Gastroesophageal sphincter (tissue), 4 donors: ENCODE measurements around the gene FANCF. TPM values are rescaled to one million over a fixed set of nuclear protein-coding genes. Genes with fewer than 3 reads are reported as not detected.
A peak's percentile ranks its signal among the peaks of the same experiment; 100 is the strongest.

Experiments used
- ATAC-seq: fragments of 150-250 bp; one replicate; pipeline ENCODE4 v1.9.1; 2016; ENCODE audit warnings: mild to moderate bottlenecking, moderate library complexity
- H3K27ac ChIP-seq, 4 donors: fragments of 200-600 bp; sonication (generic) in 3 of 4; 1 replicate in 3 of 4; 2 replicates in 1 of 4; pipeline ENCODE4 v1.5.1; 2016 to 2019
- H3K27me3 ChIP-seq: fragments of 200-600 bp; sonication (generic); one replicate; pipeline ENCODE4 v1.5.1; 2019
- H3K36me3 ChIP-seq, 2 donors: fragments of 200-600 bp; sonication (generic); one replicate each; pipeline ENCODE4 v1.5.1; 2019; ENCODE audit warnings: control low read depth in 1 of 2
- H3K4me1 ChIP-seq, 3 donors: fragments of 200-600 bp; sonication (generic); 1 replicate in 2 of 3; 2 replicates in 1 of 3; pipeline ENCODE4 v1.5.1; 2016 to 2019; ENCODE audit warnings: control low read depth in 2 of 3
- H3K4me3 ChIP-seq, 2 donors: fragments of 200-600 bp; sonication (generic); one replicate each; pipeline ENCODE4 v1.5.1; 2019; ENCODE audit warnings: mild to moderate bottlenecking in 1 of 2, moderate library complexity in 1 of 2
- H3K9me3 ChIP-seq, 3 donors: fragments of 200-600 bp; sonication (generic); one replicate each; pipeline ENCODE4 v1.5.1; 2017 to 2019; ENCODE audit warnings: control low read depth in 2 of 3
- CTCF ChIP-seq, 4 experiments: fragments of 200-600 bp in 2 of 4; fragments of 450-650 bp in 2 of 4; sonication (generic) in 1 of 4; IDR thresholded peaks; one replicate each; pipeline ENCODE4 v1.5.1; 2017 to 2019; ENCODE audit warnings: antibody characterized with exemption in 4 of 4, mild to moderate bottlenecking in 2 of 4, moderate library complexity in 2 of 4
- EP300 ChIP-seq: sonication (generic); formaldehyde crosslinking; IDR thresholded peaks from one replicate; pipeline ENCODE4 v1.6.1; 2017; ENCODE audit warnings: antibody characterized with exemption, mild to moderate bottlenecking
- POLR2A ChIP-seq, 2 donors: fragments of 450-650 bp; IDR thresholded peaks; one replicate each; pipeline ENCODE4 v1.6.1; 2017; ENCODE audit warnings: antibody characterized with exemption in 2 of 2, mild to moderate bottlenecking in 2 of 2, moderate library complexity in 1 of 2
- POLR2AphosphoS5 ChIP-seq: sonication (generic); formaldehyde crosslinking; IDR thresholded peaks from one replicate; pipeline ENCODE4 v1.6.1; 2017; ENCODE audit warnings: antibody characterized with exemption
- WGBS, 2 donors: methylation state at CpG; one replicate each; pipeline ENCODE4 v1.1.5; 2018; ENCODE audit warnings: low coverage in 1 of 2; 5-methylcytosine and 5-hydroxymethylcytosine counted together
- total RNA-seq, 4 donors: library from RNA; depleted of rRNA; stranded (reverse); fragments of >200 nt; gene quantifications; one replicate each; pipeline ENCODE4 v1.1.0, GENCODE V29; 2016

Gene FANCF
- total RNA-seq, 4 donors from 2014 or later: 3.6 to 9.2 (median 6.2) TPM

- Histone ChIP-seq H3K36me3 (no peaks in the 10 kb centered on the region), H3K27me3 (no peaks in the 10 kb centered on the region), H3K4me3 (no peak overlapping the region), H3K9me3 (no peaks in the 10 kb centered on the region), H3K4me1 (peaks cover 0 to 27% (median 2%) of the 10 kb centered on the region in 3 donors), H3K27ac (peak overlapping the region in 3 of 4 donors; percentile 85 to 93 (median 91))
- no peak for TF ChIP-seq POLR2A (IDR thresholded peaks at IDR 0.05)
- TF ChIP-seq POLR2AphosphoS5: no peak
- TF ChIP-seq CTCF (IDR thresholded peaks at IDR 0.05): no peak
- TF ChIP-seq EP300: no peak
- no peak for ATAC-seq
- WGBS, 2 donors: 92 to 95% methylated on average over 14 of the region's 14 CpGs
Measured at GRCh38 chr11:22626573-22627239, 1.1 kb upstream of the FANCF start.

- H3K36me3 ChIP-seq: no peaks in the 10 kb centered on the region
- H3K4me1 ChIP-seq: peaks cover 0 to 27% (median 2%) of the 10 kb centered on the region in 3 donors
- no peaks in the 10 kb centered on the region for H3K27me3 ChIP-seq
- peak; percentile 52 for ATAC-seq
- H3K4me3 ChIP-seq: peak overlapping the region; percentile 93 to 97
- no peaks in the 10 kb centered on the region for H3K9me3 ChIP-seq
- WGBS, 2 donors: 0 to 6% methylated on average over 1 to 19 of the region's 31 CpGs
- peak overlapping the region; percentile 56 to 93 (median 88) for H3K27ac ChIP-seq
- TF ChIP-seq POLR2AphosphoS5 (no peak), CTCF (IDR thresholded peaks at IDR 0.05) (peak in 3 of 4 experiments; percentile 9 to 63 (median 17))
Measured at GRCh38 chr11:22624742-22625447, 728 bp downstream of the FANCF start.

GRCh38 chr11:22617868-22618267, 7.8 kb downstream of the FANCF start:
- Histone ChIP-seq H3K27me3 (no peaks in the 10 kb centered on the region), H3K36me3 (no peaks in the 10 kb centered on the region), H3K9me3 (no peaks in the 10 kb centered on the region), H3K4me1 (no peaks in the 10 kb centered on the region), H3K4me3 (no peak overlapping the region), H3K27ac (no peak overlapping the region)
- ATAC-seq: no peak
- TF ChIP-seq CTCF (IDR thresholded peaks at IDR 0.05) (no peak), POLR2A (IDR thresholded peaks at IDR 0.05) (no peak), EP300 (no peak), POLR2AphosphoS5 (no peak)
- 82% methylated on average over 2 of the region's 5 CpGs; no CpG with 5 or more reads in 1 of the 2 donors for WGBS, 2 donors

- Histone ChIP-seq H3K36me3 (no peaks in the 10 kb centered on the region), H3K27ac (no peak overlapping the region), H3K27me3 (no peaks in the 10 kb centered on the region), H3K4me3 (no peak overlapping the region), H3K4me1 (no peaks in the 10 kb centered on the region), H3K9me3 (no peaks in the 10 kb centered on the region)
- WGBS, 2 donors: 24 to 57% methylated on average over 1 of the region's 1 CpG
- TF ChIP-seq CTCF (IDR thresholded peaks at IDR 0.05) (no peak), POLR2AphosphoS5 (no peak), POLR2A (IDR thresholded peaks at IDR 0.05) (no peak), EP300 (no peak)
- ATAC-seq: no peak
Measured at GRCh38 chr11:22603933-22604332, 21.7 kb downstream of the FANCF start.

GRCh38 chr11:22602504-22602903, 23.1 kb downstream of the FANCF start:
- no peaks in the 10 kb centered on the region for H3K36me3 ChIP-seq
- no peaks in the 10 kb centered on the region for H3K9me3 ChIP-seq
- TF ChIP-seq POLR2A (IDR thresholded peaks at IDR 0.05) (no peak), CTCF (IDR thresholded peaks at IDR 0.05) (no peak), EP300 (no peak), POLR2AphosphoS5 (no peak)
- no peak for ATAC-seq
- no peaks in the 10 kb centered on the region for H3K27me3 ChIP-seq
- H3K27ac ChIP-seq: no peak overlapping the region
- no peaks in the 10 kb centered on the region for H3K4me1 ChIP-seq
- no peak overlapping the region for H3K4me3 ChIP-seq
